Inflammatory macrophage treated with lipopolysaccharide for 1 hour (primary cell): ENCODE data around the gene SPDL1.

ENCODE experiments used
- DNase-seq, 2 donors: peaks; one replicate each; pipeline ENCODE4 v3.0.0-alpha.2; 2020 to 2022

The SPDL1 gene

GRCh38 chr5:169631360-169631759 lies 47.8 kb downstream of the SPDL1 start:
- peak; percentile 55 to 68 for DNase-seq

- no peak for DNase-seq
Measured at GRCh38 chr5:169632946-169633345, 49.4 kb downstream of the SPDL1 start.

GRCh38 chr5:169634606-169635005 lies 51.0 kb downstream of the SPDL1 start:
- DNase-seq: no peak

- peak; percentile 52 to 56 for DNase-seq
Measured at GRCh38 chr5:169635936-169636335, 52.4 kb downstream of the SPDL1 start.

GRCh38 chr5:169636477-169637084 lies 53.0 kb downstream of the SPDL1 start:
- no peak for DNase-seq

- peak; percentile 61 to 68 for DNase-seq
Measured at GRCh38 chr5:169637085-169637548, 53.5 kb downstream of the SPDL1 start, which contains the start of gene DOCK2. Gene DOCK2, plus strand, starts transcription at chr5:169637275. Its CDS starts 52 bp downstream, at chr5:169637327.

GRCh38 chr5:169637549-169638121 lies 54.1 kb downstream of the SPDL1 start:
- peak; percentile 23 to 44 for DNase-seq

- no peak for DNase-seq
Measured at GRCh38 chr5:169641253-169641652, 57.7 kb downstream of the SPDL1 start.

- no peak for DNase-seq
Measured at GRCh38 chr5:169646856-169647255, 63.3 kb downstream of the SPDL1 start.

- DNase-seq: peak; percentile 49 to 51
Measured at GRCh38 chr5:169647566-169647965, 64.0 kb downstream of the SPDL1 start.

GRCh38 chr5:169648725-169649310 lies 65.2 kb downstream of the SPDL1 start:
- peak; percentile 25 to 45 for DNase-seq

GRCh38 chr5:169649486-169649885 lies 65.9 kb downstream of the SPDL1 start:
- no peak for DNase-seq

GRCh38 chr5:169650701-169651331 lies 67.2 kb downstream of the SPDL1 start:
- DNase-seq: peak; percentile 65 to 74

GRCh38 chr5:169651526-169651925 lies 68.0 kb downstream of the SPDL1 start:
- no peak for DNase-seq

GRCh38 chr5:169652057-169652456 lies 68.5 kb downstream of the SPDL1 start:
- no peak for DNase-seq

GRCh38 chr5:169653091-169653490 lies 69.5 kb downstream of the SPDL1 start:
- peak in 1 of 2 donors; percentile 8 for DNase-seq
